BLaER1 treated with 17β-estradiol and CSF1 and Interleukin-3, amounts not matched to agents 10 nM and 100 nM (cell line): ENCODE results near the gene PGK1.
"Not testable (repeated sequence)": the region's sequence is repeated elsewhere in the genome, so short reads cannot be mapped to it uniquely, and the experiment has no call there.

Experiments
- H3K27ac ChIP-seq, 11 experiments: shearing (Covaris generic); formaldehyde crosslinking; 2 replicates each; pipeline ENCODE4 v1.8.1; 2022
- H3K27me3 ChIP-seq, 11 experiments: shearing (Covaris generic); formaldehyde crosslinking; 2 replicates each; pipeline ENCODE4 v1.8.1; 2022
- H3K36me3 ChIP-seq, 11 experiments: shearing (Covaris generic); formaldehyde crosslinking; 2 replicates each; pipeline ENCODE4 v1.8.1; 2022
- H3K4me1 ChIP-seq, 10 experiments: shearing (Covaris generic); formaldehyde crosslinking; 2 replicates each; pipeline ENCODE4 v1.8.1; 2022
- H3K4me2 ChIP-seq, 11 experiments: shearing (Covaris generic); formaldehyde crosslinking; 2 replicates each; pipeline ENCODE4 v1.8.1; 2022
- H3K4me3 ChIP-seq, 10 experiments: shearing (Covaris generic); formaldehyde crosslinking; 2 replicates each; pipeline ENCODE4 v1.8.1; 2022
- H3K9ac ChIP-seq, 11 experiments: shearing (Covaris generic); formaldehyde crosslinking; 2 replicates each; pipeline ENCODE4 v1.8.1; 2022
- H3K9me3 ChIP-seq, 11 experiments: shearing (Covaris generic); formaldehyde crosslinking; replicated peaks in 1 of 11; 2 replicates each; pipeline ENCODE4 v1.8.1; 2022
- H4K20me1 ChIP-seq, 11 experiments: shearing (Covaris generic); formaldehyde crosslinking; 2 replicates each; pipeline ENCODE4 v1.8.1; 2022
- Cebpa-rat ChIP-seq, 11 experiments: shearing (Covaris generic); IDR thresholded peaks; 2 replicates each; pipeline ENCODE4 v1.8.1; 2022

Gene PGK1

GRCh38 chrX:78074088-78074487 is 30.0 kb upstream of the PGK1 start:
- Histone ChIP-seq H3K4me1 (no peaks in the 10 kb centered on the region; a peak in 1 of 20 replicates), H3K9me3 (peaks cover 39 to 61% (median 46%) of the 10 kb centered on the region in 11 experiments), H3K4me3 (no peak overlapping the region), H3K27me3 (peaks cover 0 to 5% (median 0%) of the 10 kb centered on the region in 11 experiments; a peak in 3 of 22 replicates), H3K9ac (no peak overlapping the region), H3K27ac (no peak overlapping the region), H4K20me1 (no peaks in the 10 kb centered on the region), H3K4me2 (no peak overlapping the region), H3K36me3 (no peaks in the 10 kb centered on the region)
- no peak for TF ChIP-seq Cebpa-rat (IDR thresholded peaks at IDR 0.05)

- Histone ChIP-seq H3K9ac (no peak overlapping the region), H3K4me3 (no peak overlapping the region), H4K20me1 (no peaks in the 10 kb centered on the region), H3K9me3 (peaks cover 31 to 53% (median 37%) of the 10 kb centered on the region in 11 experiments), H3K36me3 (no peaks in the 10 kb centered on the region), H3K27ac (no peak overlapping the region), H3K4me2 (no peak overlapping the region), H3K27me3 (peaks cover 0 to 16% (median 10%) of the 10 kb centered on the region in 11 experiments; a peak in 13 of 22 replicates), H3K4me1 (no peaks in the 10 kb centered on the region)
- TF ChIP-seq Cebpa-rat (IDR thresholded peaks at IDR 0.05): no peak
Observed at GRCh38 chrX:78075787-78076389, 28.2 kb upstream of the PGK1 start.

- H3K4me1 ChIP-seq, H4K20me1 ChIP-seq, H3K4me2 ChIP-seq, H3K36me3 ChIP-seq, H3K27ac ChIP-seq, H3K4me3 ChIP-seq, H3K9ac ChIP-seq: not testable (repeated sequence)
- H3K9me3 ChIP-seq: peaks cover 0 to 14% (median 6%) of the 10 kb centered on the region in 11 experiments; a peak in 14 of 22 replicates
- peaks cover 7 to 45% (median 30%) of the 10 kb centered on the region in 11 experiments; a peak in 20 of 22 replicates for H3K27me3 ChIP-seq
Observed at GRCh38 chrX:78081413-78081812, 22.6 kb upstream of the PGK1 start.

- Histone ChIP-seq H3K4me1 (no peaks in the 10 kb centered on the region), H3K4me3 (no peak overlapping the region), H3K27ac (no peak overlapping the region), H3K4me2 (no peak overlapping the region), H3K36me3 (no peaks in the 10 kb centered on the region), H4K20me1 (no peaks in the 10 kb centered on the region), H3K9ac (no peak overlapping the region; a peak in 1 of 22 replicates), H3K9me3 (peaks cover 5 to 16% (median 13%) of the 10 kb centered on the region in 11 experiments; a peak in 16 of 22 replicates), H3K27me3 (peaks cover 39 to 87% (median 82%) of the 10 kb centered on the region in 11 experiments)
- no peak for TF ChIP-seq Cebpa-rat (IDR thresholded peaks at IDR 0.05)
Observed at GRCh38 chrX:78092296-78092695, 11.8 kb upstream of the PGK1 start.

GRCh38 chrX:78098108-78098507 is 5.9 kb upstream of the PGK1 start:
- Histone ChIP-seq H3K9me3 (peaks cover 0 to 20% (median 15%) of the 10 kb centered on the region in 11 experiments; a peak in 16 of 22 replicates), H3K27me3 (peaks cover 44 to 85% (median 77%) of the 10 kb centered on the region in 11 experiments), H4K20me1 (no peaks in the 10 kb centered on the region), H3K27ac (no peak overlapping the region), H3K4me1 (peaks cover 0 to 5% (median under 1%) of the 10 kb centered on the region in 10 experiments; a peak in 10 of 20 replicates), H3K9ac (no peak overlapping the region), H3K36me3 (no peaks in the 10 kb centered on the region), H3K4me2 (no peak overlapping the region), H3K4me3 (no peak overlapping the region)
- TF ChIP-seq Cebpa-rat (IDR thresholded peaks at IDR 0.05): no peak

GRCh38 chrX:78102091-78102490 is 2.0 kb upstream of the PGK1 start:
- TF ChIP-seq Cebpa-rat (IDR thresholded peaks at IDR 0.05): no peak
- Histone ChIP-seq H3K36me3 (peaks cover 2 to 18% (median 8%) of the 10 kb centered on the region in 11 experiments; a peak in 13 of 22 replicates), H3K4me3 (no peak overlapping the region), H3K4me2 (no peak overlapping the region), H3K4me1 (peaks cover 7 to 24% (median 18%) of the 10 kb centered on the region in 10 experiments), H4K20me1 (peaks cover 22 to 30% (median 23%) of the 10 kb centered on the region in 11 experiments; a peak in 21 of 22 replicates), H3K27me3 (peaks cover 30 to 68% (median 57%) of the 10 kb centered on the region in 11 experiments), H3K9ac (no peak overlapping the region), H3K9me3 (peaks cover 9 to 35% (median 22%) of the 10 kb centered on the region in 11 experiments; a peak in 17 of 22 replicates), H3K27ac (no peak overlapping the region)

- Histone ChIP-seq H3K27me3 (peaks cover 26 to 65% (median 57%) of the 10 kb centered on the region in 11 experiments), H3K4me2 (peak overlapping the region; percentile 32 to 67 (median 52); a peak in 19 of 22 replicates), H3K4me1 (peaks cover 10 to 33% (median 27%) of the 10 kb centered on the region in 10 experiments), H3K27ac (peak overlapping the region; percentile 72 to 97 (median 83); a peak in 21 of 22 replicates), H3K4me3 (peak overlapping the region; percentile 35 to 92 (median 72); a peak in 16 of 20 replicates), H3K9ac (peak overlapping the region; percentile 64 to 95 (median 74); a peak in 21 of 22 replicates), H3K9me3 (peaks cover 9 to 35% (median 22%) of the 10 kb centered on the region in 11 experiments; a peak in 17 of 22 replicates), H3K36me3 (peaks cover 6 to 26% (median 13%) of the 10 kb centered on the region in 11 experiments; a peak in 13 of 22 replicates), H4K20me1 (peaks cover 32 to 40% (median 33%) of the 10 kb centered on the region in 11 experiments)
- no peak for TF ChIP-seq Cebpa-rat (IDR thresholded peaks at IDR 0.05)
Observed at GRCh38 chrX:78103001-78103622, 936 bp upstream of the PGK1 start.

GRCh38 chrX:78104447-78105176 is 564 bp downstream of the PGK1 start:
- peak overlapping the region; percentile 73 to 92 (median 84) for H3K4me3 ChIP-seq
- H3K4me1 ChIP-seq: peaks cover 23 to 37% (median 31%) of the 10 kb centered on the region in 10 experiments
- peak in 2 of 11 experiments; percentile 25 to 29; a peak in 1 of 22 replicates for TF ChIP-seq Cebpa-rat (IDR thresholded peaks at IDR 0.05)

More at GRCh38 chrX:78104447-78105176, 564 bp downstream of the PGK1 start:
- peaks cover 29 to 68% (median 58%) of the 10 kb centered on the region in 11 experiments for H3K27me3 ChIP-seq
- H3K36me3 ChIP-seq: peaks cover 7 to 36% (median 15%) of the 10 kb centered on the region in 11 experiments; a peak in 16 of 22 replicates
- peaks cover 47 to 55% (median 48%) of the 10 kb centered on the region in 11 experiments for H4K20me1 ChIP-seq
- H3K9ac ChIP-seq: peak overlapping the region; percentile 86 to 97 (median 93)
- H3K27ac ChIP-seq: peak overlapping the region; percentile 79 to 97 (median 93)
- H3K4me2 ChIP-seq: peak overlapping the region; percentile 61 to 86 (median 79)
- peaks cover 9 to 35% (median 22%) of the 10 kb centered on the region in 11 experiments; a peak in 17 of 22 replicates for H3K9me3 ChIP-seq
